ENCODE measurements around the gene MECR.

GRCh38 chr1:29238620-29239002 is 7.9 kb upstream of the MECR start:
- TF ChIP-seq, protein P1, sequence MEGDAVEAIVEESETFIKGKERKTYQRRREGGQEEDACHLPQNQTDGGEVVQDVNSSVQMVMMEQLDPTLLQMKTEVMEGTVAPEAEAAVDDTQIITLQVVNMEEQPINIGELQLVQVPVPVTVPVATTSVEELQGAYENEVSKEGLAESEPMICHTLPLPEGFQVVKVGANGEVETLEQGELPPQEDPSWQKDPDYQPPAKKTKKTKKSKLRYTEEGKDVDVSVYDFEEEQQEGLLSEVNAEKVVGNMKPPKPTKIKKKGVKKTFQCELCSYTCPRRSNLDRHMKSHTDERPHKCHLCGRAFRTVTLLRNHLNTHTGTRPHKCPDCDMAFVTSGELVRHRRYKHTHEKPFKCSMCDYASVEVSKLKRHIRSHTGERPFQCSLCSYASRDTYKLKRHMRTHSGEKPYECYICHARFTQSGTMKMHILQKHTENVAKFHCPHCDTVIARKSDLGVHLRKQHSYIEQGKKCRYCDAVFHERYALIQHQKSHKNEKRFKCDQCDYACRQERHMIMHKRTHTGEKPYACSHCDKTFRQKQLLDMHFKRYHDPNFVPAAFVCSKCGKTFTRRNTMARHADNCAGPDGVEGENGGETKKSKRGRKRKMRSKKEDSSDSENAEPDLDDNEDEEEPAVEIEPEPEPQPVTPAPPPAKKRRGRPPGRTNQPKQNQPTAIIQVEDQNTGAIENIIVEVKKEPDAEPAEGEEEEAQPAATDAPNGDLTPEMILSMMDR (conservative IDR thresholded peaks at IDR 0.05 in 1 of 2, IDR thresholded peaks at IDR 0.05 in 1 of 2; ENCODE audit: extremely low read depth in 1 of 2, insufficient read depth in 1 of 2, low read depth in 1 of 2, low read length in 2 of 2): no peak
- TF ChIP-seq EZH2 (IDR thresholded peaks at IDR 0.05; ENCODE audit: borderline replicate concordance, low read length): no peak

All from mammary epithelial cell (primary cell).